H54 (cell line): ENCODE data around the gene TMEM97.
"Not testable (repeated sequence)": the region's sequence is repeated elsewhere in the genome, so short reads cannot be mapped to it uniquely, and the experiment has no call there.

ENCODE experiments used
- DNase-seq: peaks from one replicate; pipeline ENCODE4 v3.0.0; 2011; ENCODE audit warnings: low spot score, mixed read lengths; ENCODE audit not compliant: insufficient read length
- FAIRE-seq: peaks from 3 replicates; lab custom pipeline; 2011; peaks lifted over from hg19 to GRCh38; lab: Jason Lieb, UNC
- POLR2A ChIP-seq: IDR thresholded peaks from 2 replicates; pipeline ENCODE4 v1.6.1; 2011; ENCODE audit warnings: low read depth, mild to moderate bottlenecking, low read length

The TMEM97 gene

GRCh38 chr17:28338056-28338768 lies 19.2 kb downstream of the TMEM97 start:
- TF ChIP-seq POLR2A = no peak
- FAIRE-seq = no peak
- DNase-seq = no peak

DNA sequence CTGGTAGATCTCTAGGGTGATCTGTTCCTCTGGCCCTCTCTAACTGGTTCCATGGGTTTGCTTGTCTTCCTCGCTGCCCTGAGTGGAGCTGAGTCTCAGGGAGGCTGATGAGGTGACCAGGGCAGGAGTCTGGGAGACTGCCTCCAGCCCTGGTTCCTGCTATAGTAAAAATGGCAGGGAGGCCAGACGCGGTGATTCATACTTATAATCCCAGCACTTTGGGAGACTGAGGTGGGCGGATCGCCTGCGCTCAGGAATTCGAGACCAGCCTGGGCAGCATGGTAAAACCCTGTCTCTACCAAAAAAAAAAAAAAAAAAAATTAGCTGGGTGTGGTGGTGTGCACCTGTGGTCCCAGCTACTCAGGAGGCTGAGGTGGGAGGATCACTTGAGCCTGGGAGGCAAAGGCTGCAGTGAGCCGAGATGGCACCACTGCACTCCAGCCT lies 19.8 kb downstream of the TMEM97 start:
- FAIRE-seq = not testable (repeated sequence)

DNA sequence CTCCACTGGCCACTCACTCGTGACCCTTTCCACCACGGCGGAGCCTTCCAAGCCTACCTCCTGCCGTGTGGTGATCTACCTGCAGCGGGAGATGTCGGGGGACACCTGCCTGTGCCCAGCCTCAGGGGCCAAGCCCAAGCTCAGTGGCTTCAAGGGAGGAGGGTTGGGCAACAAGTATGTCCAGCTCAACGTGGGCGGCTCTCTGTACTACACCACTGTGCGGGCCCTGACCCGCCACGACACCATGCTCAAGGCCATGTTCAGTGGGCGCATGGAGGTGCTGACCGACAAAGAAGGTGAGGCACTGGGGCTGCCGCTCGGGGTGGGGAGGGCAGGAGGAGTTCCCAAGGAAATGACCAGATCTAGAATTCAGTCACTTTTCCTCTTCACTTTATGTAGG lies 20.4 kb downstream of the TMEM97 start:
- DNase-seq = no peak
- no peak for FAIRE-seq
- TF ChIP-seq POLR2A = no peak

More for the DNA sequence above, 19.8 kb downstream of the TMEM97 start:
- DNase-seq = not testable (repeated sequence)

DNA sequence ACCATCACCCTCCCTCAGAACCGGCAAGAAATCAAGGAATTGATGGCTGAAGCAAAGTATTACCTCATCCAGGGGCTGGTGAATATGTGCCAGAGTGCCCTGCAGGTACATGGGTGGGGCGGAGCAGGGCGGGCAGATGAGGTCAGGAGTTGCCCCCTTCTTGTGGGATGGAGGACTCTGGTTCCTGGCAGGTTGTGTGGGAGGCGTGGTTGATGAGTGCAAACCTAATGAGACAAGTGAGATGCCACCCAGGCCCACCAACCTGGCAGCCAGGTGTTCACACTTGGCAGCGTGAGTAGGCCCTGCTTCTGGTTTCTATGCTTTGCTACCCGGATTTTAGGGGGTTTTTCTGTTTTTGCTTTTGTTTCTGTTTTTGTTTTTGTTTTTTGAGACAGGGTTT lies 21.4 kb downstream of the TMEM97 start:
- no peak for DNase-seq
- TF ChIP-seq POLR2A = no peak
- no peak for FAIRE-seq

GRCh38 chr17:28341516-28341915 lies 22.5 kb downstream of the TMEM97 start:
- TF ChIP-seq POLR2A = no peak

DNA sequence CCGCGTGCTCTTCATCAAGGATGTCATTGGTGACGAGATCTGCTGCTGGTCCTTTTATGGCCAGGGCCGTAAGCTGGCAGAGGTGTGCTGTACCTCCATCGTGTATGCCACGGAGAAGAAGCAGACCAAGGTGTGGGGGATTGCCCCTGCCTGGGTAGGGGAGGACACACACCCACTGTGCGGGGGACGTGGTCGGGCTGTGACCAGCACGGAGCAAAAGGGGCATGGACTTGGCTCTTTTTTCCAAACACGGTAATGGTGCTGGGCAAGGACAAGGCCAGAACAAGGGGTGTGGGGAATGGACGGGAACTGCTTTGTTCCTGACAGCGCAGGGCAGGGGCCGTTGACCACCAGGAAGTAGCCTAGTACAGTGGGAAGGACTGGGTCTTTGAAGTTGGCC lies 23.3 kb downstream of the TMEM97 start:
- no peak for DNase-seq
- no peak for FAIRE-seq
- TF ChIP-seq POLR2A = no peak

More at GRCh38 chr17:28341516-28341915, 22.5 kb downstream of the TMEM97 start:
- DNase-seq (no peak), FAIRE-seq (no peak)

DNA sequence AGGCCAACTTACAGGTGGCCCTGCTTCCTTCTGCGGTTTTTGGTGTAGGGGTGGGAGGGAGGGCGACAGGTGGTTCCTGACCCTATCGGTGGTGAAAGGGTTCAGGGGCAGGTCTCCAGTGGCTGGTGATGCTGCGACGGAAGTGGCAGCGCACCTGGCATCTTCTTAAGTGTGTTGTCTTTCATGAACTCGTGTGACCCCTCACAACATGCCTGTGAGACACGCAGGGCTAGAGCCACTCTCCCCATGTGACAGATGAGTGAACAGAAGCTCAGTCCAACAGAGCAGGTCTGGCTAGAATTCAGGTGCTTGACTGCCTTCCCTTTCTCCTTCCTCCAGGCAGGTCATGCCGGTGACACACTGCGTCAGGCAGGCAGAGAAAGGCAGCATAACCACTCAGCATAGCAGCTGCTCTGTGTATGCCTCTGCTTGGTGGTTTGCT lies 24.5 kb downstream of the TMEM97 start:
- DNase-seq (no peak), FAIRE-seq (no peak)
- no peak for TF ChIP-seq POLR2A

- DNase-seq (no peak), FAIRE-seq (no peak)
- no peak for TF ChIP-seq POLR2A
Measured at GRCh38 chr17:28344011-28344410, 25.0 kb downstream of the TMEM97 start.

- TF ChIP-seq POLR2A = no peak
- FAIRE-seq (no peak), DNase-seq (no peak)
Measured at GRCh38 chr17:28344435-28344901, 25.5 kb downstream of the TMEM97 start.

- FAIRE-seq (no peak), DNase-seq (no peak)
- no peak for TF ChIP-seq POLR2A
Measured at GRCh38 chr17:28345419-28346198, 26.6 kb downstream of the TMEM97 start.

DNA sequence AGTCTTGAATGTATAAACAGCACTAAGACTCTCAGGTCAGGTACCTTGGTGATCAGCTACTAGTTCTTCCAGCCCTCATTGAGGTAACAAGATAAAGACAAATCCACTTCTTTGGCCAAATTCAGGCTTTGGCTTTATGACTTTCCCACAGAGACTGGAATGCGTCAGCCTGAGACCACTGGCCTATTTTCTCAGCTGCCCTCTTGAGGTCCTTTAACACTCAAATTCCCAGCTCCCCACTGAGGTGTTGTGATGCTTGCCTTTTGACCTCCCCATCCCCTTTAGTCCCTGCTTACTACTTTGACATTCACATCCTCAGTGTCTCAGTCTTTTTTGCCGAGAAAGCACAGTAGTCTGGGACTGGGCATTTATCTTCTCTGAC lies 27.2 kb downstream of the TMEM97 start:
- DNase-seq (no peak), FAIRE-seq (no peak)
- TF ChIP-seq POLR2A = no peak

- no peak for TF ChIP-seq POLR2A
- no peak for DNase-seq
- no peak for FAIRE-seq
Measured at GRCh38 chr17:28346746-28347246, 27.8 kb downstream of the TMEM97 start.

DNA sequence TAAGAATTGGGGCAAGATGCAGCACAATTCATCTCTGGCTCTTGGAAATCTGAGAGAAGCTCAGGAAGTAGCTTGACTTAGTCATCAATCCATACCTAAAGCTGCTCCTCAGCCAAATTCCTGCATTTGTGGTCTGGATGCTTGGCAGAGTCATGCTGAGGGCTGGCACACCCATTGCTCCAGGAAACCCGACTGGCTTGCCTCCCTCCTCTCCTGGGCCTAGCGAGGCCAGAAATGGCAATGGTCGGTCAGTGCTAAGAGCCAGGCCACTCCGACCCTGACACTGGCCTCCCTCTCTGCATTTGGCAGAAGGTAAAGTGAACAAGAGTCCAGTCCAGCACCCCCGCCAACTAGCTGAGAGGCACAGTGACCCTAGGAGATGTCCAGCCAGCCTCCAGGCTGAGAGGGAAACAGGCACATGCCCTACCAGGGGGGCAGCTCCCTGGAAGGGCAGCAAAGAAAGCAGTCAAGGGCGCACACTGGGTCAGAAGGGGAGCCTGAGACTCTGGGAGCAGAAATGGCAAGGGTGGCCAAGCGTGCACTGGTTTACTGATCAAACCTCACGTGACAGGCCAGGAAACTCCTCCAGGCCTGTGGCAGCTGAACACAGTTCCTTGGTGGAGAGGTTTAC lies 28.4 kb downstream of the TMEM97 start:
- TF ChIP-seq POLR2A = no peak
- peak; percentile 53 for FAIRE-seq
- DNase-seq = peak; percentile 71

DNA sequence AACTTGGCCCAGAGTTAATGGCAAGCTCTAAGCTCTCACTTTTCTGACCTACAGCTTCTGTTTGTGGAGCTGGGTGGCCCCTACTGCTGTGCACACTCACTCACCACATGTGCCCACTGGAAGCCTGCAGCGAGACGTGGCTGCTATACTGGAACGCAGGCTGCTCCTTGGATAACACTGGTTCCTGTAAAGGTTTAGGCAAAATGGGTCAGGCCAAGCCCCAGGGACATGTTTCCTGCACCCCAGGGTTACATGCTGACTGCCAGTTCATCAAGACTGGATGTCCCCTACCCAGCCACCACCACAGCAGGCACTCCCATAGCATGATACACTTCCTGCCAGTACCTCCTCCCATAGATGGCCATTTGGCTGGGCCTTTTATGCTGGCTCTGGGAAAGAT lies 30.0 kb downstream of the TMEM97 start:
- no peak for TF ChIP-seq POLR2A
- no peak for DNase-seq
- FAIRE-seq = no peak
